Right hindlimb (tissue), 1 donor: ENCODE measurements around the gene CAMK2D.

ENCODE experiments used
- DNase-seq: peaks from one replicate; pipeline ENCODE4 v3.0.0-alpha.2; 2018

Gene CAMK2D

GRCh38 chr4:113635739-113636437 lies 125.7 kb downstream of the CAMK2D start:
- no peak for DNase-seq

- DNase-seq, result no peak
Measured at GRCh38 chr4:113634081-113634969, 127.2 kb downstream of the CAMK2D start.

DNA sequence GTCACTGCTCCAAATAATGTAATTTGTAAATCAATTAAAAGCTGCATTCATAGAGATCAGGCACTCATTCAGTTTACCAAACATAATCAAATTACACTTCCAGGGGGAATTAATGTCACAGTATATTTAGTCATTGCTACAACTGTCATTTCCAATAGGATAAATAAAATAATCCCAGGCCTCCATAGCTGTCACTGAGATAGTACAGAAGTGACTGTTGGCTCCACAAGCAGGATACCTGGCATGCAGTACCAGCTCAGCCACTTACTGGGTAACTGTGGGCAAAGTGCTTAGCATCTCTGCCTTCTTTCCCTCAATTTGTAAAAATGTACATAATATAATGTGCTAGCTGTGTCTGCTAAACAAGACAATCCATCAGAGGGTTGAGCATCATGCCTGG lies 128.1 kb downstream of the CAMK2D start:
- DNase-seq, result no peak

GRCh38 chr4:113628711-113629110 lies 132.8 kb downstream of the CAMK2D start:
- no peak for DNase-seq

GRCh38 chr4:113627321-113627720 lies 134.2 kb downstream of the CAMK2D start:
- no peak for DNase-seq

DNA sequence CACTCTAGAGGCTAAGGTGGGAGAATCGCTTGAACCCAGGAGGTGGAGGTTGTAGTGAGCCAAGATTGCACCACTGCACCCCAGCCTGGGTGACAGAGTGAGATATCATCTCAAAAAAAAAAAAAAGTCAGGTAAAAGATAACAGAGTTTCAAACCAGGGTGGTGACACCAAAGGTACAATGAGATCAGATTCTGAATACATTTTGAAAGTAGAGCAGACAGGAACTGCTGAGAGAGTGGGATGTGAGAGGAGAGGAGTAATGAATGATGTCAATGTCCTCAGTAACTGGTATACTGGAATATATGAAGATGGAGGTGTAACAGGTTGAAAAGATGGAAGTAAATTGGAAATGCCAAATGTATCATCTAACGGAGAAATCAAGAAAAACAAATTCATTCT lies 135.6 kb downstream of the CAMK2D start:
- DNase-seq, result no peak

GRCh38 chr4:113623274-113623894 lies 138.2 kb downstream of the CAMK2D start:
- DNase-seq, result no peak

GRCh38 chr4:113621633-113622032 lies 139.9 kb downstream of the CAMK2D start:
- no peak for DNase-seq

- DNase-seq, result no peak
Measured at GRCh38 chr4:113620032-113620431, 141.5 kb downstream of the CAMK2D start.

DNA sequence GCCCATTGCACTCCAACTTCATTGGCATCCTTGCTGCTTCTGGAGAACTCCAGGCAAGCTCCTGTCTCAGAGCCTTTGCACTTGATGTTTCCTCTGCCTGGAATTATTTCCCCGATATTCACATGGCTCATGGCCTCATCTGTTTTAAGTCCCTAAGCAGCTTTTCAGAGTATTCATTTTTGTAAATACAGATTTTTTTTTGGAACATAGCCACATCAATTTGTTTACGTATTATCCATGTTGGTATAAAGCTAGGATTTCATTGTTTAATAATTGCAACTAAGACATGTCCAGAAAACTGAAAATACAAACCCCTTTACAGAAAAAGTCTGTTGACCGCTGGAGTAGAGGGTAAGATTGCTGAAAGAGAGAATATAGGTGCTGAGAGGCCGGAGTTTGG lies 142.0 kb downstream of the CAMK2D start:
- no peak for DNase-seq

DNA sequence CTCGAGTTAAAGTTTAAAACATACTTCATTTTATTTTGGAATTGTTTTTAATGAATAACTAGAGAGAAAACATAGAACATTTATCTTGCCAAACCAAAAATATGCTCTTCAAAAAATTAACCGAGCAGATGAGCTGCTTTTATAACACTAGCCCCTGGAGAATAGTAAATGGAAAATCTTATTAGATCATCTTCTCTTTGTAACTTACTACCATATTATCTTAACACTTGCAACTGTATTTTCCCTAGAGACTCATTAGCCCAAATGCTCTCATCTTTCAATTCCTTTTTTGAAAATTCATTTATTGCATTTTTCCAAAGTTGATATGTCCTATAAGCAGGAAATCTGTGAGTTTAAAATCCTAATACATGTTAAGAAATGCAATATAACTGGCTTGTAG lies 143.3 kb downstream of the CAMK2D start:
- DNase-seq, result no peak

DNA sequence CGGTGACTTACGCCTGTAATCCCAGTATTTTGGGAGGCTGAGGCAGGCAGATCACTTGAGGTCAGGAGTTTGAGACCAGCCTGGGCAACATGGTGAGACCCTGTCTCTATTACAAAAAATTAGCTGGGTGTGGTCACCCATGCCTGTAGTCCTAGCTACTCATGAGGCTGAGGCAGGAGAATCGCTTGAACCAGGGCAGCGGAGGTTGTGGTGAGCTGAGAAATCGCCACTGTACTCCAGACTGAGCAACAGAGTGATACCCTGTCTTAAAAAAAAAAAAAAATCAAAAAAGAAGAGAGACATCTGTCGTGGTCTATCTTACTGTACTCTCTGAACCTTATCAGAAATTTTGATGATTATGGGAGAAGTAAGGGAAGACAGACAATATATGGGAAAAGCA lies 144.3 kb downstream of the CAMK2D start:
- DNase-seq, result no peak

- no peak for DNase-seq
Measured at GRCh38 chr4:113616443-113616842, 145.1 kb downstream of the CAMK2D start.

- no peak for DNase-seq
Measured at GRCh38 chr4:113614414-113614813, 147.1 kb downstream of the CAMK2D start.

GRCh38 chr4:113613503-113613902 lies 148.0 kb downstream of the CAMK2D start:
- no peak for DNase-seq

- no peak for DNase-seq
Measured at GRCh38 chr4:113610537-113610936, 151.0 kb downstream of the CAMK2D start.

DNA sequence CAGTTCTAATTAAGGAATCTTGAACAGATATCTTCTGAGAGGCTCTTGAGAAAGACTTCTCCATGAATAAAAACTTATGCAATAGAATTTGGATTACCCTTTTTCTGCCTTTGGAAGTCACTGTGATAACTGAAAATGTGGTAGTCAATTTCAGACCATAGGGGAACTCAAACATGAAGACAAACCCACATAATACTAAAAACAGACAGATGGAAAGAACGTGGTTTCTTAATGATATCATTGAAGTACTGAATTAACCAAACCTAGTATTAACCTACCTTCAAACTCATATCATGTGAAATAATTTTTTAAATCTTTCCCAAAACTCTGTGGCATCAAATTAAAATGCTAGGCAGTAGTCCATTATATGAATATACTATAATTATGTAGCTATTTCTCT lies 153.5 kb downstream of the CAMK2D start:
- DNase-seq, result no peak

DNA sequence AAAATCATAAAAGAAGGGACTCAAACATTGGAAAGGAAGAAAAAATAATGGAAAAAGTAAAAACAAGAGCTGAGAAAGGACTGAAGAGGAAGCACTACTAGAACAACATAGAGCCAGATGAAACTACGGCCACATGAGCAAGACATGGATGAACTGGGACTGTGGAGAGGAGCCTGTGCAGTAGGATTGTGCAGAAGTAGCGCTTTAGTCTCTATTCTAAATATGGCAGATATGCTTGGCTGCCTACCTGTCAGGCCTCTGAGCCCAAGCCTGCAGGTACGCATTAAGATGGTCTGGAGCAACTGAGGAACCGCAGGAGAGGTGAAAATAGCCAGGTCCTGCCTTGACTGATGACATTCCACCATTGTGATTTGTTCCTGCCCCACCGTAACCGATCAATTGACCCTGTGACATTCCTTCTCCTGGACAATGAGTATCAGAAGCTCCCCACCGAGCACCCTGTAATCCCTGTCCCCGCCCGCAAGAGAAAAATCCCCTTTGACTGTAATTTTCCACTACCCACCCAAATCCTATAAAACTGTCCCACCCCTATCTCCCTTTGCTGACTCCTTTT lies 154.3 kb downstream of the CAMK2D start:
- DNase-seq, result no peak

GRCh38 chr4:113604955-113605354 lies 156.6 kb downstream of the CAMK2D start:
- no peak for DNase-seq

- DNase-seq, result no peak
Measured at GRCh38 chr4:113603911-113604310, 157.6 kb downstream of the CAMK2D start.

DNA sequence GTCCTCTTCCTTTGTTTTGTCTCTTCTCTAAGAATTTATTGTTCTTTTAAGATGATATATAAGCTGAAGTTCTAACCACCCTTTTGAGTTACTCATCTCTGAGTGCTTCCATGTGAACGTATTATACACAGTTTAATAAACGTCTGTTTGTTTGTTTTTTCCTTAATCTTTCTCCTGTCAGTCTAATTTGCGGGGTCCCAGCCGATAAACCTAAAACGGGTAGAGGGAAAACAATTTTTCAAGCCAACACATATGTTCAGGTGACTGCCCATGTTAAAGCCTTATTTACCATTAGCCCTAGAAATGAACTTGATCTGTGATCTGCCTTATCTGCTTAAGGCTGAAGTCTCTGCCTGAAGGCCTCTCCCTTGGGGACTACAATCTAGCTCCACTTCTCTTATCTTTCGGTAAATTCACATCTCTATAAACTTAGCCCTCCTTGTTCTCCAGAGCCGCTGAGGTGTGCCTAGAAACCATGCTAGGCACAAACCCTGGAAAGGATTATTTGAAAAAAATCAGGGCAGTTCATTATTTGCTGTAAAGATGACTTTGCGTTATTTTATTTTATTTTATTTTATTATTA lies 158.8 kb downstream of the CAMK2D start:
- no peak for DNase-seq

DNA sequence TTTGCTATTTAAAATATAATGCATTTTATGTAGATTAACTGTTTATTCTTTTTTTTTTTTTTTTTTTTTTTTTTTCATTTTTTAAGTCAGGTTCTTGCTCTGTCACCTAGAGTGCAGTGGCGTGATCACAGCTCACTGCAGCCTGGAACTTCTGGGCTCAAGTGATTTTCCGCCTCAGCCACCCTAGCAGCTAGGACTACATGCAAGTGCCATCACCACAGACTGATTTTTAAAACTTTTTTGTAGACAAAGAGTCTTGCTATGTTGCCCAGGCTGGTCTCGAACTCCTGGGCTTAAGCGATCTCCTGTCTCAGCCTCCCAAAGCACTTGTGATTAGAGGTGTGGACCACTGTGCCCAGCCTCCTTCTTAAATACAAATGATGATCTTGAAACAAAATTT lies 159.9 kb downstream of the CAMK2D start:
- no peak for DNase-seq

- no peak for DNase-seq
Measured at GRCh38 chr4:113596396-113596795, 165.1 kb downstream of the CAMK2D start.
